NCI-H526 treated with DMSO at 0.1 percent for 48 hours (cell line): Measurements from ENCODE around the gene MYEOV.

ENCODE experiments used
- DNase-seq: peaks from one replicate; lab custom pipeline; 2025; lab: John Stamatoyannopoulos, UW

MYEOV gene

DNA sequence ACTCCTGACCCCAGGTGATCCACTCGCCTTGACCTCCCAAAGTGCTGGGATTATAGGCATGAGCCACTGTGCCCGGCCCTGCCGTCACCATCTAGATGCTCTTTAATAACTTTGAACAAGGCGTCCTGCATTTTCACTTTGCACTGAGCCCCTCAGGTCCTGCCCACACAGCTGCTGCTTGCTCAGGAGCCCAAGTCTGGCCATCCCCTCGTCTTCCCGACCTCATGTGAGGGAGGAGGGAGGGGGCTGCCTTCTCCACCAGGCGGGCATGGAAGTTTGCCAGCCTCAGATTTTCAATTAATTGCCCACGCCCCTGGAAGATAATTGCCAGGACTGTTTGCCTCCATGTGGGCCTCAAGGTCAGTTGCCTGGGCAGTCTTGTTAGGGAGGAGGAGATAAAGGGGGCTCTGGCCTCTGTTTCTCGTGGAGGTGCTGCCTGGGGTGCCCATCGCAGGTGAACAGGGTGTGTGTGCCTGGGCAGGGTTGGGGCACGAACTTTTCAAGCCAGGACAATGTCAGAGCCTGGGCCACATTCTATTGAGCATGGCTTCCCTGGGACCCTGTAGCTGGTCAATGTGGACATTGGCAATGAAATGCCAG lies 27.9 kb upstream of the MYEOV start:
- no peak for DNase-seq

DNA sequence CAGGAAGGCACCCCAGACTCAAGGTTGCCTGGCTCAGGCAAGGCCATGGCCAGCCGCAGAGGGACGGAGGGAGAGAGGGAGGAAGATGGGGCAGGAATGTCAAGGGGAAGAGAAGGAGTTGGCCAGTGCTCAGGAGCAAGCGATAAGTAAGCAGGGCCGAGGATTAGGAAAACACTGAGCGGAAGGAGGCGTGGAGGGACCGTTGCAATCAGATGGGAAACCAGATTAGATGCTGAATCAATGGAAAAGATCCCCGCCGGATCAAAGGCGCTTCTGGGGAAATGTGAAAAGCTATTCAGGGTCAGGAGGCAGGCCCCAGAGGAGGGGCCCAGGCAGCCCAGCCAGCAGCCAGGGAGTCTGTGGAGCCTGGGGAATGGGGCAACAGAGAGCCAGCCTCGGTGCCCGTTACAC lies 26.6 kb upstream of the MYEOV start:
- DNase-seq: no peak

DNA sequence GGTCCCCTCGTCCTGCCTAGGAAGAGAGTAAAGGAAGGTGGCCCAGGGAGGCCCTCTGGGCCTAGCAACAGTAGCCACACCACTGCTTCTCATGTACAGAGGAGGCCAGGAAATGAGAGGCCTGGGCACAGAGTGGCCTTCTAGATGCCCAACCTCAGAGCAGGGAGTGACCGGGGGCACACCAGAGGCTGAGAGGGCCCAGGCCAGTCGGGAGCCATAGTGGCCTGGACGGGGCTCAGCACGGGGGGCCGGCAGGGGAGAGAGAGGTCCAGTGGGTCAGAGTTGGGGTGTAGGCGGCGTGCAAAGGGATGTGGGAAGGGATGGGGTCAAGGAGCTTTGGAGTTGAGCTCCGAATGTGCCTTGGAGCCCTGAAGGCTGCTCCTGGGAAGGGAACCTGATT lies 25.0 kb upstream of the MYEOV start:
- DNase-seq: no peak

- no peak for DNase-seq
These were observed 24.6 kb upstream of the MYEOV start for GRCh38 chr11:69269388-69269787.

DNA sequence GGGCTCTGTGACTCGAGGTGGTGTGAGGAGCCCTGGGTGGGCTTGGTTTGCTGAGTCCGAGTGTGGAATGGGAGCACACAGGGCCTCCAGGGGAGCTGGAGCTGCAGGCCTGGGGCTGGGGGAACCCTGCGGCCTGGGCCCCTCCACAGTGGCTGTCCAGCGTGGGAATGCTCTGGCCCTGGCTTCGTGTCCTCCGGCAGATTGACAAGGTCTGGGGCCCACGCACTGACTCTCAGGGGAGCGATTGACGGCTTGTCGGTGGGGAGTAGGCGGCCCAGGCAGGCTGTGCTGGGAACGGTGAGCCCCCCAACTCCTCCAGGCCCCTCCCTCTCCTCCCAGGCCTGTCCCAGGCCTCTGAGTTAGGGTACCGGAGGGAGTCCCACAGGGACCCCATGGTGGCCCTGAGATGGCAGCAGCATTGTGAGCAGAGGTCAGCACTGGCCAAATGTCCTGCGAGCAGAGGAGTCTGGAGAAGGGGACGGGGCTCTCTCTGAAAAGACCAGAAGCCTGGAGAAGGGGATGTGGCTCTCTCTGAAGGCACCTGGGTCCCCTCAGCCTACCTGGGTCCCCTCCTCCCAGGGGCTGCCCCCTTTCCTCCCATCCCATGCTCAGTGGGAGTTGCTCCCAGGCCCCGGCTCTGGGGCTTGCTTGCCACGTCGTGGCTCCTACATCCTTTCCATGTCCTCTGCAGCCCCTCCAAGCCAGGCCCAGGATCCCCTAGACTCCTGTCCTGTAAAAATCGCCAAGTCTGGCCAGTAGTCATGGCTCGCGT lies 23.8 kb upstream of the MYEOV start:
- no peak for DNase-seq

GRCh38 chr11:69270941-69271340 lies 23.0 kb upstream of the MYEOV start:
- DNase-seq: no peak

DNA sequence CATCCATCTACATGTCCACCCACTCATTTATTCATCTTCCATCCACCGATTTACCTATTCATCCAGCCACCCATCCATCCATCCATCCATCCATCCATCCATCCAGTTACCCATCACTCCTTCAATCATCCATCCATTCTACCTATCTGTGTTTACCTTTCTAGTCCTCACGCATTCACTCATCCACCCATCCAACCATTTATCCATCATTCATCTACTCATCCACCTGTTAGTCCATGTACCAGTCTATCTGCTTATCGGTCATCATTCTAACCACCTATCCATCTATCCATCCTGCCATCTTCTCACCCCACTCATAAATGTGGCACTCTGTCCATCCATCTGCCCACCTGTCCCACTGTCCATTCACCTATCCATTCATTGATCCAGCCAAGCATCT lies 21.9 kb upstream of the MYEOV start:
- no peak for DNase-seq

DNA sequence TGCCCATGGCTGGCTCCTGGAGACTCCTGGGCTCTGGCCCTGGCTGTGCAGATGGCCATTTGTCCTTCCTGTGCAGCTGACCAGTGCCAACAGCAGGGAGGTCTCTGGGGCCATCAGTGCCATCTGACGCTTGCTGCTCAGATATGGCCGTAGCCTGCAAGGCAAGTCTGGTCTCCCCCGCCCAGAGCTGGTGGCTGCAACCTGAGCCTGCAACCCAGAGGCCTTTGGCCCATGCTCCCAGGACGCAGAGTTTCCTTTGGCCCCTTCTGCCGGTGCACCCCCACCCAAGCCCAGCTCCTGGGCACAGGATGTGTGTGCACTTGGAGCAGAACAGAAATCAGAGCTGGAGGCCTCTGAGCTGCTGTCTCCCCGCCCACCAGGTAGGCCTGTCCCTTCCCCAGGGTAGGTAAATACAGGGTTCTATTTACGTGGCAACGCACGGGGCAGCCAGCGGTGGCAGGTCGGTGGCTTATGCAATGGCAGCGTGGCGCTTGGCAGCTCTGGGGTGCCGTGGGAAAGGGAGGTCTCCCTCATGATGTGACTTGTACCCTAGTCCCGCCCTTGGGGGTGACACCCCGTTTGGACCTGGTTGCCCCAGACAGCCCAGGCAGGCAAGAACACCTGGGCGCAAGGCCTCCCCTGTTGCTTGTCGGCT lies 21.0 kb upstream of the MYEOV start:
- DNase-seq: no peak

- no peak for DNase-seq
These were observed 20.4 kb upstream of the MYEOV start for GRCh38 chr11:69273571-69273970.

DNA sequence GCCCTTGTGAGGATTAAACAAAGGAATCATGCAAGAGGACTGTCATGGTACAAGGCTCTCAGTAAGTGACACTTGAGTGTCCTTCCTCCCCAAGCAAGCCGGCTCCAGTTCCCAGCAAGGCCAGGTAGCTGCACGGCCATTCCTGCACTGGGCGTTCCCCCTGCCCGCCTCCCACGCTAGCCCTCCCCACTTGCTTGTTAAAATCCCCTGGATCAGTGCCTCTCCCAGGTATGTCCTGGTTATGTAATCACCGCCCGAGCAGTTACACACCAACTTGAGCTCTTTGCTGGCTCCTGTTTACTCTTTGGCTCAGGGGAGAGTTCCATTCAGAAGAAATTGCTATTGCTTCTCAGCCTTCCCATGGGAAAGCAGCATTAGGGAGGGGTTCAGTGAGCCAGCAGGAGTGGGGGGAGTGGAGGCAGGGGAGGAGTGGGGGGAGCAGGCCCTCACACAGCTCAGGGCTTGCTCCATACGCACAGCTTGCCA lies 19.4 kb upstream of the MYEOV start:
- peak; percentile 41 for DNase-seq

GRCh38 chr11:69275178-69275577 lies 18.8 kb upstream of the MYEOV start:
- no peak for DNase-seq

DNA sequence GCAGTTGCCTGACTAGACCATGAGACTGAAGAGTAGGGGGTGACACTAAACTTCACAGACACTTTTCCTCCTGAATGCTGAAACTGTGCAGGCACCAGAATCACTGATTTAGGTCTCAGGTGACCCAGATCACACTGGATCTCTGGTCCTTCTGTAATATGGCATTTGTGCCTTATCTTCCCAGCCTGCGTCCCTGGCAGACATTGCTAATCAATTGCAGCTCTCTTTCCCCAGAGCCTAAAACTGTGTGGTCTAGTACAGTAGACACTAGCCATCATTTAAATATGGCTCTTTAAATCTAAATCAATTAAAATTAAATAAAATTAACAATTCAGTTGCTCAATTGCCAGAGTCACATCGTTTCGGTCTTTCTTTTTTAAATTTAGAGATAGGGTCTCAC lies 17.8 kb upstream of the MYEOV start:
- no peak for DNase-seq

GRCh38 chr11:69277074-69277809 lies 16.7 kb upstream of the MYEOV start:
- DNase-seq: peak; percentile 45

- DNase-seq: peak; percentile 72
These were observed 15.7 kb upstream of the MYEOV start for GRCh38 chr11:69278091-69278867.

DNA sequence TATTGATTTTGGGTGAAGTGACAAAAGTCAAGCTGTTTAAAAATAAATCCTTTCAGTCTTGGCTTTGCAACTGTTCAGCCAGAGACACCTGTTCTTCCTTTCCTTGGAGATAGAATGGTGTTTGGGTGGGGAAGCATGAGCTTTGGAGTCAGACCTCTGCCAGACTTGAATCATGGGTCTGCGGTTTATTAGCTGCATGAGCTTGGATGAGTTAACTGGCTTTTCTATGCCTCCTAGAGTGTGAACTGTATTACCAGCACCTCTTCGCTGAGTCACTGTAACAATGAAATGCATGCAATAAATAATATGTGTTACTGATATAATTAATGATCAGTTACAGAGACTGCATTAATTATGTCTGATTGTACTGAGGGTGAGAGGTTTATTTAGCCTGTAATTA lies 13.5 kb upstream of the MYEOV start:
- no peak for DNase-seq

DNA sequence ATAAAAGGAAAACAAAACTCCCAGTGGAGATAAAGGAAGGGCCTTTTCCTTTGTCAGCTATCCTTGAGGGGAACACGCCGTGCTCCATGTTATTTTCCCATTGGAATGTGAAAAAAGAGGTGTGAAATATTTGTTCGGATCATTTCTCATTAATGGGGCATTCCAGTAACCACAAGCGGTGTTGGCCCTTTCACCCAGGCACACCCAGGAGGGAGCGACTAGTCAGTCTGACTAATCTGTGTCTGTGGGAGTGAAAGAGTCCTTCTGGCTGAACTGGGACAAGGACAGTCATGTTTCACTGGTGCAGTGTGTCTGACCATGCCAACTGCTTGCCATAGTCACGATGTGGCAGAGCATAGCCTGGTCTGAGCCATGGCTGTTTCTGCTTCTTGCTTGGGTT lies 13.0 kb upstream of the MYEOV start:
- no peak for DNase-seq

- DNase-seq: no peak
These were observed 10.5 kb upstream of the MYEOV start for GRCh38 chr11:69283446-69283845.

- no peak for DNase-seq
These were observed 9.9 kb upstream of the MYEOV start for GRCh38 chr11:69284081-69284511.

- no peak for DNase-seq
These were observed 8.9 kb upstream of the MYEOV start for GRCh38 chr11:69285091-69285490.

- DNase-seq: no peak
These were observed 8.2 kb upstream of the MYEOV start for GRCh38 chr11:69285766-69286165.
